AG09319 (cell line): ENCODE results near the gene ABCA1.

ENCODE experiments used
- DNase-seq: peaks from one replicate; pipeline ENCODE4 v3.0.0-alpha.2; 2010; ENCODE audit warnings: low read depth; ENCODE audit errors: extremely low read depth
- TF ChIP-seq, protein P1 (sequence below): IDR thresholded peaks from 2 replicates; pipeline ENCODE4 v1.5.1; 2011; ENCODE audit warnings: low read depth, mild to moderate bottlenecking, inconsistent platforms, low read length, moderate library complexity

ABCA1 gene

DNA sequence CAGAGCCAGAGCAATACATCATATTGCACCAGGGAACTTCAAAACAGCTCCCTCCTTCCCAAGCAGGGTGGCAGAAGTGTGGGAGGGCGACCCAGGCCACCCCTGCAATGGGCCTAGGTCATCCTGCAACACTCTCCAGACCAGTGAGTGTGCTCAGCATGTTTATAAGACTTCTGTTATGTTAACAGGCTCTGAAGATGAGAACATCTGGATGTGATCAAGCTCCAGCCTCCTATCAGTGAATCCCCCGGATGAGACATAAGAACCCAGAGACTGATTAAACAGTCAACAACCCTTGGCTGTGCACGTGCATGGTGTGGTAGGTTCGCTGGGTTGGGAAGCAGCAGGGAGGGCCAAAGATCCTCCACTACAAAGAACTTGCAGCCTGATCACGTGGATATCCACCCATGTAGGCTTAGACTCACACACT, 63.3 kb downstream of the ABCA1 start:
- TF ChIP-seq, protein P1, sequence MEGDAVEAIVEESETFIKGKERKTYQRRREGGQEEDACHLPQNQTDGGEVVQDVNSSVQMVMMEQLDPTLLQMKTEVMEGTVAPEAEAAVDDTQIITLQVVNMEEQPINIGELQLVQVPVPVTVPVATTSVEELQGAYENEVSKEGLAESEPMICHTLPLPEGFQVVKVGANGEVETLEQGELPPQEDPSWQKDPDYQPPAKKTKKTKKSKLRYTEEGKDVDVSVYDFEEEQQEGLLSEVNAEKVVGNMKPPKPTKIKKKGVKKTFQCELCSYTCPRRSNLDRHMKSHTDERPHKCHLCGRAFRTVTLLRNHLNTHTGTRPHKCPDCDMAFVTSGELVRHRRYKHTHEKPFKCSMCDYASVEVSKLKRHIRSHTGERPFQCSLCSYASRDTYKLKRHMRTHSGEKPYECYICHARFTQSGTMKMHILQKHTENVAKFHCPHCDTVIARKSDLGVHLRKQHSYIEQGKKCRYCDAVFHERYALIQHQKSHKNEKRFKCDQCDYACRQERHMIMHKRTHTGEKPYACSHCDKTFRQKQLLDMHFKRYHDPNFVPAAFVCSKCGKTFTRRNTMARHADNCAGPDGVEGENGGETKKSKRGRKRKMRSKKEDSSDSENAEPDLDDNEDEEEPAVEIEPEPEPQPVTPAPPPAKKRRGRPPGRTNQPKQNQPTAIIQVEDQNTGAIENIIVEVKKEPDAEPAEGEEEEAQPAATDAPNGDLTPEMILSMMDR = no peak
- DNase-seq = peak; percentile 78

DNA sequence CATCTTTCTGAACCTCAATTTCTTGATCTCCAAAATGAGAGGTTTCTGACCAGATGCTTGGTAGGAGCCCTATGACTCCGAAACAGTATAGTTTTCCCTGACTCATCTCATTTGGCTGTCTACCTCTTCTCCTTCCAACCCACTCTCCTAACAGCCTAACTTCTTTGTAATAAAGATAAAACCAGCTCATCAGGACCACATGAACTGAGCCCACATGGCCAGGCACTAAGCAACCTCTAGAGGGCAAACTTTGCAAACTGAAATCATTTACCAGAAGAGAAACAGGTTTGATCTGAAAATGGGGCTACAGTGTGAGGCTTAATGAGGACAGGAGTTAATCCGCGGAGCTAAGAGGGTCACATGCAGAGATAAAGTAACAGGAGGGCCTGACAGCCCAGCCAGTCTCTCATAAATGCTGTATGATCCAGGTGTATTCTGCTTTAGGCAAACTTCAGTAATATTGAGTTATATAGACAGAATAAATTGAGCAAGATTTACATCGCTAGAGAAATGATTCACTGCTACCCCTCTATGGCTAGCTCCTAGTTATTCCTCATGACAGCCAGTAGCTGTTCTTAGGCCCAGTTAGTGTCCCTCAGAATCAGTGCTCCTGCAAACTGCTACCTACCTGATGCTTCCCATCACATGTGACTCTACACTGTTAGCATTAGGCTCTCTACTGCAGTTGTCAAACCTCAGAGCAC, 64.6 kb downstream of the ABCA1 start:
- TF ChIP-seq, protein P1 = peak; percentile 94
- peak; percentile 59 for DNase-seq

DNA sequence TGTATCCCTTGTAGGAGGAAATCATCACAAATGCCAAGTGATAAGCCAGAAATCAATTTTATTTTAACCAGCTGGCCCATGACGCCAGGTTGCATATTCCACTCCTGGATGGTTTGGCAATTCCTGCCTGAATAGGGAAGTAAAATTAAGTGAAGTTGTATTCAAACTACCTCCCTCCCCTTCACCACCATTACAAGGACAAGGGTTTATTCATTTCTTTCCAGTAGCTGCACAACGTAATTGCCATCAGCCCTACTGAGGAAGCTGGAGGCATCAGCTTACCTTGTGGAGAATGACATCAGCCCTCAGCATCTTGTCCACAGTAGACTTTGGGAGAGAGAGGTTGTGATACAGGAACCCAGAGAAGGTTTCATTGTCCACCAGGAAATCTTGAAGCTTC, 66.6 kb downstream of the ABCA1 start:
- DNase-seq = no peak
- TF ChIP-seq, protein P1 = no peak

DNA sequence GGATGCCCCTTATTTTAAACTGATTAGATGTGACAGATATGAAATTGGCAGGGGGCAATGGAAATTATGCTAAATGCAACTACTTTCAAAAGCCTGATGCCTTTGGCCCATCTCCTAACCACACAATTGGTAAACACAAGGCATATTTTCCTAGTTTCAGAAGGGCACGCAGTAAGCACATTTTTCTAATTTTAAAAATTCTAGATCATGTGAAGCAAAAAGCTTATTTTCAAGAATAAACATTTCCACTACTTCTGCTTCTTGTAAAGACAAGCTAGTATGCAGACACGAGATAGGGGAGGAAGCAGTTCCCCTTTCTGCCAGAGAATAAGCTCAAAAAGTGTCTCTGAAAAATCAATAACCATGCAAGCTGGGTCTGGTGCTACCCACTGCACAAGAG, 67.7 kb downstream of the ABCA1 start:
- peak; percentile 67 for DNase-seq
- TF ChIP-seq, protein P1 = no peak

DNA sequence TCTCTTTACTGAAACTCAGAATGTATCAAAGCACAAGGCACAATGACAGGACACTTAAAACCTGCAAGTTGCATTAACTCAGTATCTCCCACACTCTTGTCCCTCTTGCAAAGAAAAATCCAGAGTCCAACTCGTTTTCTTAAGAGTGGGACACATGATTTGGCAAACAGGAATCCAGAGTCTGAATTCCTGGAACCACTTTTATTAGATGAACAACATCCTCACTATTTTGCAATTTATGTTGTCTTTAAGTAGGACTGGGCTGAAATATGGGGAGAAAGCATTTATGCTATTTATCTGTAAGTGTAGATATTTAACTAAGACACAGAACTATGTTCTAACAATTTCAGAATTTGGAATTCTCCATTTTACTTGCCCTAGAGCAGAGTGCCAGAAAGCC, 69.1 kb downstream of the ABCA1 start:
- TF ChIP-seq, protein P1 = no peak
- DNase-seq = no peak

DNA sequence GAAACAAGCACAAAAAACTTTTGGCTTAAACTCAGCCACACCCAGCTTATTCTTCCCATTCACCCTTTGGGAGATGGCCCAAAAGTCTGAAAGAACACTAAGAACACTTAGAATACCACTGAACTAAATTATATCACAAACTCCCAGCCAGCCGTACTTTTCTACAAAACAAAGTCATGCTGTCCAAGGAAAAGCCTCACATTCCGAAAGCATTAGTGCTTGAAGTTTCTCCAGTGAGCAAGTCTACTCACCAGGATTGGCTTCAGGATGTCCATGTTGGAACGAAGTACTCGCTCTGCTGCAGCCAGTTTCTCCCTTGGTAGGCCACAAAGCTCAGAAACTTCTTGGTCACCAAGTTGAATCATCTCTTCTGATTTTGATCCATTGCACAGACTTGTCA, 69.7 kb downstream of the ABCA1 start:
- TF ChIP-seq, protein P1 = no peak
- peak; percentile 61 for DNase-seq

DNA sequence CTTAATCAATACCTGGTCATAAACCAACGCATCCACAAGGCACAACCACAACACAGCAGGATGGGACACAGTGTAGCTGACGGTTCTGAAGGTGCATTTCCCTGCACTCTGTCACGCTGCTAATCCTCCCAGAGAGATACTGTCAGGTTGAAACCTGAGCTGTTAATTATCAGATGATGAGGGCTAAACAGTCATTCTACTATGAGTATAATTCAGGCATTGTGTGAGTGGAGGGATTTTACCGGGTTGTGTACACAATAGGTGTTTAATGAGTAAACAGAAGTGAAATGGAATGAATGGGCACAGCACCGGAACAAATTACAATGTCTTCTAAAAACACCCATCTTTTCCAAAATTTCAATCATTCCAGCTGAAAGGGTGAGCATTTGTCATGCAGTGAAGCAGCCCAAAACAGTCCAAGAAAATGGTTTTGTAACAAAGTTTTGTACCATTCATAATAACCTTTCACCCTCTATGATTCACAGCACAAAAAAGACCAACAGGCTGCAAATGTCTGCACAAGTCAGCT, 71.5 kb downstream of the ABCA1 start:
- TF ChIP-seq, protein P1 = no peak
- no peak for DNase-seq
